ENCODE data around the gene C6orf89.
"Not testable (repeated sequence)": the region's sequence is repeated elsewhere in the genome, so short reads cannot be mapped to it uniquely, and the experiment has no call there.

C6orf89 gene

GRCh38 chr6:36924131-36924530 is 38.4 kb downstream of the C6orf89 start:
- no peak for DNase-seq (ENCODE audit: low spot score)

- no peak for DNase-seq (ENCODE audit: low spot score)
Measured at GRCh38 chr6:36924778-36925374, 39.1 kb downstream of the C6orf89 start.

- DNase-seq (ENCODE audit: low spot score), result no peak
Measured at GRCh38 chr6:36925809-36926208, 40.1 kb downstream of the C6orf89 start.

GRCh38 chr6:36926708-36927513 is 41.2 kb downstream of the C6orf89 start:
- no peak for DNase-seq (ENCODE audit: low spot score)

GRCh38 chr6:36927691-36928546 is 42.2 kb downstream of the C6orf89 start:
- DNase-seq (ENCODE audit: low spot score), result no peak

GRCh38 chr6:36928547-36928918 is 42.8 kb downstream of the C6orf89 start:
- no peak for DNase-seq (ENCODE audit: low spot score)

- DNase-seq (ENCODE audit: low spot score), result no peak
Measured at GRCh38 chr6:36929152-36929551, 43.4 kb downstream of the C6orf89 start.

- DNase-seq (ENCODE audit: low spot score), result no peak
Measured at GRCh38 chr6:36929607-36930006, 43.9 kb downstream of the C6orf89 start.

- DNase-seq (ENCODE audit: low spot score), result no peak
Measured at GRCh38 chr6:36930483-36930882, 44.7 kb downstream of the C6orf89 start.

- DNase-seq (ENCODE audit: low spot score), result no peak
Measured at GRCh38 chr6:36933102-36933501, 47.4 kb downstream of the C6orf89 start.

GRCh38 chr6:36933519-36933918 is 47.8 kb downstream of the C6orf89 start:
- no peak for DNase-seq (ENCODE audit: low spot score)

- no peak for DNase-seq (ENCODE audit: low spot score)
Measured at GRCh38 chr6:36934901-36935300, 49.1 kb downstream of the C6orf89 start.

- DNase-seq (ENCODE audit: low spot score), result no peak
Measured at GRCh38 chr6:36936824-36937223, 51.1 kb downstream of the C6orf89 start.

- DNase-seq (ENCODE audit: low spot score), result no peak
Measured at GRCh38 chr6:36937896-36938295, 52.1 kb downstream of the C6orf89 start.

- no peak for DNase-seq (ENCODE audit: low spot score)
Measured at GRCh38 chr6:36938536-36938935, 52.8 kb downstream of the C6orf89 start.

GRCh38 chr6:36939005-36939404 is 53.3 kb downstream of the C6orf89 start:
- DNase-seq (ENCODE audit: low spot score), result not testable (repeated sequence)

GRCh38 chr6:36940027-36940426 is 54.3 kb downstream of the C6orf89 start:
- no peak for DNase-seq (ENCODE audit: low spot score)

GRCh38 chr6:36941561-36941960 is 55.8 kb downstream of the C6orf89 start:
- DNase-seq (ENCODE audit: low spot score), result not testable (repeated sequence)

- DNase-seq (ENCODE audit: low spot score), result not testable (repeated sequence)
Measured at GRCh38 chr6:36942329-36942728, 56.6 kb downstream of the C6orf89 start.

- no peak for DNase-seq (ENCODE audit: low spot score)
Measured at GRCh38 chr6:36944650-36945049, 58.9 kb downstream of the C6orf89 start.

- no peak for DNase-seq (ENCODE audit: low spot score)
Measured at GRCh38 chr6:36945301-36945700, 59.5 kb downstream of the C6orf89 start.

- peak; percentile 14 for DNase-seq (ENCODE audit: low spot score)
Measured at GRCh38 chr6:36946526-36946925, 60.8 kb downstream of the C6orf89 start.

Measured in iPS-NIHi11 (cell line).